HG02970 (cell line): ENCODE data around the gene CCL24.
"Not testable (repeated sequence)": the region's sequence is repeated elsewhere in the genome, so short reads cannot be mapped to it uniquely, and the experiment has no call there.

Experiments used
- ATAC-seq: cut with Tn5 transposase; IDR thresholded peaks from one replicate; pipeline ENCODE4 v1.9.1; 2021; ENCODE audit warnings: mild to moderate bottlenecking, moderate library complexity, moderate number of reproducible peaks; ENCODE audit not compliant: unreplicated experiment, low FRiP score

Gene CCL24

GRCh38 chr7:75820688-75821087 is 7.1 kb upstream of the CCL24 start:
- no peak for ATAC-seq

- no peak for ATAC-seq
Observed at GRCh38 chr7:75819711-75820110, 6.1 kb upstream of the CCL24 start.

GRCh38 chr7:75818472-75818871 is 4.9 kb upstream of the CCL24 start:
- no peak for ATAC-seq

GRCh38 chr7:75817116-75817515 is 3.5 kb upstream of the CCL24 start:
- ATAC-seq, result no peak

GRCh38 chr7:75815418-75816064 is 1.9 kb upstream of the CCL24 start:
- no peak for ATAC-seq

- ATAC-seq, result no peak
Observed at GRCh38 chr7:75814407-75814947, 871 bp upstream of the CCL24 start.

- ATAC-seq, result no peak
Observed at GRCh38 chr7:75813084-75813483, 522 bp downstream of the CCL24 start.

GRCh38 chr7:75811894-75812678 is 1.5 kb downstream of the CCL24 start:
- no peak for ATAC-seq

- ATAC-seq, result no peak
Observed at GRCh38 chr7:75809396-75809795, 4.2 kb downstream of the CCL24 start.

GRCh38 chr7:75808106-75808505 is 5.5 kb downstream of the CCL24 start:
- ATAC-seq, result no peak

GRCh38 chr7:75807452-75807851 is 6.2 kb downstream of the CCL24 start:
- no peak for ATAC-seq

- no peak for ATAC-seq
Observed at GRCh38 chr7:75806560-75807307, 6.9 kb downstream of the CCL24 start.

- no peak for ATAC-seq
Observed at GRCh38 chr7:75804705-75805104, 8.9 kb downstream of the CCL24 start.

GRCh38 chr7:75804004-75804403 is 9.6 kb downstream of the CCL24 start:
- no peak for ATAC-seq

GRCh38 chr7:75802552-75802821 is 11.1 kb downstream of the CCL24 start:
- ATAC-seq, result no peak

GRCh38 chr7:75798770-75799169 is 14.8 kb downstream of the CCL24 start:
- ATAC-seq, result no peak

GRCh38 chr7:75796420-75796819 is 17.2 kb downstream of the CCL24 start:
- ATAC-seq, result no peak

GRCh38 chr7:75795831-75796285 is 17.7 kb downstream of the CCL24 start:
- no peak for ATAC-seq

GRCh38 chr7:75793676-75794075 is 19.9 kb downstream of the CCL24 start:
- ATAC-seq, result no peak

GRCh38 chr7:75792567-75792966 is 21.0 kb downstream of the CCL24 start:
- not testable (repeated sequence) for ATAC-seq

- no peak for ATAC-seq
Observed at GRCh38 chr7:75789361-75789924, 24.2 kb downstream of the CCL24 start.
